MM.1S (cell line): ENCODE measurements around the gene CORO7.
A peak's percentile ranks its signal among the peaks of the same experiment; 100 is the strongest.

ENCODE experiments used
- DNase-seq: peaks from one replicate; pipeline ENCODE4 v3.0.0-alpha.2; 2015
- H2AFZ ChIP-seq: fragments of 300-600 bp; sonication (generic); 2 replicates; pipeline ENCODE4 v1.6.0; 2016; ENCODE audit warnings: antibody characterized with exemption, low read length
- H3F3A ChIP-seq: fragments of 300-600 bp; sonication (generic); 2 replicates; pipeline ENCODE4 v1.6.1; 2016; ENCODE audit warnings: mild to moderate bottlenecking, antibody characterized with exemption, low read length, moderate library complexity, mixed read lengths; ENCODE audit not compliant: insufficient read depth
- H3K27ac ChIP-seq: fragments of 300-600 bp; sonication (generic); 2 replicates; pipeline ENCODE4 v1.5.1; 2016; ENCODE audit warnings: mild to moderate bottlenecking, low read length
- H3K27me3 ChIP-seq: fragments of 300-600 bp; sonication (generic); replicated peaks from 2 replicates; pipeline ENCODE4 v1.6.0; 2016; ENCODE audit warnings: low read length; ENCODE audit not compliant: insufficient read depth
- H3K36me3 ChIP-seq: fragments of 300-600 bp; sonication (generic); replicated peaks from 2 replicates; pipeline ENCODE4 v1.6.1; 2016; ENCODE audit warnings: mild to moderate bottlenecking, low read length, mixed read lengths; ENCODE audit not compliant: insufficient read depth
- H3K4me1 ChIP-seq: fragments of 300-600 bp; sonication (generic); 2 replicates; pipeline ENCODE4 v1.6.1; 2016; ENCODE audit warnings: low read length, mixed read lengths
- H3K4me2 ChIP-seq: fragments of 300-600 bp; sonication (generic); 2 replicates; pipeline ENCODE4 v1.6.0; 2016; ENCODE audit warnings: low read depth, low read length
- H3K4me3 ChIP-seq: fragments of 300-600 bp; sonication (generic); 2 replicates; pipeline ENCODE4 v1.5.1; 2016; ENCODE audit warnings: low read length, mixed read lengths
- H3K79me2 ChIP-seq: fragments of 300-600 bp; sonication (generic); 2 replicates; pipeline ENCODE4 v1.6.1; 2016; ENCODE audit warnings: mixed run types, low read length, mixed read lengths
- H3K9ac ChIP-seq: fragments of 300-600 bp; sonication (generic); 2 replicates; pipeline ENCODE4 v1.6.1; 2016; ENCODE audit warnings: low read length, mixed read lengths
- H3K9me2 ChIP-seq: fragments of 300-600 bp; sonication (generic); replicated peaks from 2 replicates; pipeline ENCODE4 v1.6.1; 2016; ENCODE audit warnings: mild to moderate bottlenecking, low read length, mixed read lengths; ENCODE audit not compliant: insufficient read depth
- H3K9me3 ChIP-seq: fragments of 300-600 bp; sonication (generic); replicated peaks from 2 replicates; pipeline ENCODE4 v1.6.1; 2016; ENCODE audit warnings: mild to moderate bottlenecking, low read length, mixed read lengths; ENCODE audit not compliant: insufficient read depth
- H4K20me1 ChIP-seq: fragments of 300-600 bp; sonication (generic); 2 replicates; pipeline ENCODE4 v1.6.1; 2016; ENCODE audit warnings: mild to moderate bottlenecking, low read length, moderate library complexity, mixed read lengths; ENCODE audit not compliant: insufficient read depth
- EZH2 ChIP-seq: fragments of 300-600 bp; sonication (generic); optimal IDR thresholded peaks from 2 replicates; pipeline ENCODE3; 2017; ENCODE audit warnings: low read depth, mild to moderate bottlenecking, antibody characterized with exemption, low read length, mixed read lengths
- EZH2phosphoT487 ChIP-seq: fragments of 300-600 bp; sonication (generic); IDR thresholded peaks from 2 replicates; pipeline ENCODE4 v1.6.1; 2018; ENCODE audit warnings: antibody characterized with exemption, low read length
- TF ChIP-seq, protein P1 (sequence below): fragments of 300-600 bp; sonication (generic); IDR thresholded peaks from 2 replicates; pipeline ENCODE4 v1.5.1; 2016; ENCODE audit warnings: antibody characterized with exemption, low read length, mixed read lengths

CORO7 gene

DNA sequence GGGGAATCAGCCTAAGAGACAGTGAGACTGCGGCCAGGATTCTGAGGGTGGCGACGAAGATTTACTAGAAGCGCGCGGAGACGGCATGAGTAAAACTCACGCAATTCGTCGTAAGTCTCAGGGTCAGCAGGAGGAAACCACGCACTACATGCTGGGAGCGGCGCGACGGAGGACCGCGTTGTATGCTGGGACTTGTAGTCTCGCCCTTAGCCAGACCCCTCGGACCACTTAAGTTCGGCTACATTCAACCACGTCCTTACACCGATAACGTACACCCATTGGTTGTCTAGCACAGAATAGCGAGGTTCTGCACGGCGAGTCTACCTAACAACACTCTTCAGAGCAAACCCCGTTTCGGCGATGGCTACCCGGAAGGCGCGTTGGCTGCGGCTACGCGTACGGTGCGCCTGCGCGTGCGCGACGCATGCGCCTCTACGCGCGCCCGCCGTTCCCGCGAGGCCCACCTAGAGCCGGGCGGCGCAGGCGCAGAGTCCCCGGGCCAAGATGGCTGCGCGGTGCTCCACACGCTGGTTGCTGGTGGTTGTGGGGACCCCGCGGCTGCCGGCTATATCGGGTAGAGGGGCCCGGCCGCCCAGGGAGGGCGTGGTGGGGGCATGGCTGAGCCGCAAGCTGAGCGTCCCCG lies 9.1 kb upstream of the CORO7 start, which contains the start of gene DNAJA3:
DNAJA3 (plus strand) TSS at position 491 of the 643 bp plus-strand sequence; CDS start at position 505, 14 bp downstream.
- H3K4me2 ChIP-seq, result peak within 1 kb of the TSS; percentile 90
- H3K79me2 ChIP-seq, result peaks cover 47% of the 10 kb centered on the region
- no peaks in the 10 kb centered on the region for H3K27me3 ChIP-seq
- H3K4me1 ChIP-seq, result peaks cover 12% of the 10 kb centered on the region
- H4K20me1 ChIP-seq, result no peaks in the 10 kb centered on the region
- peak; percentile 96 for DNase-seq
- TF ChIP-seq, protein P1, sequence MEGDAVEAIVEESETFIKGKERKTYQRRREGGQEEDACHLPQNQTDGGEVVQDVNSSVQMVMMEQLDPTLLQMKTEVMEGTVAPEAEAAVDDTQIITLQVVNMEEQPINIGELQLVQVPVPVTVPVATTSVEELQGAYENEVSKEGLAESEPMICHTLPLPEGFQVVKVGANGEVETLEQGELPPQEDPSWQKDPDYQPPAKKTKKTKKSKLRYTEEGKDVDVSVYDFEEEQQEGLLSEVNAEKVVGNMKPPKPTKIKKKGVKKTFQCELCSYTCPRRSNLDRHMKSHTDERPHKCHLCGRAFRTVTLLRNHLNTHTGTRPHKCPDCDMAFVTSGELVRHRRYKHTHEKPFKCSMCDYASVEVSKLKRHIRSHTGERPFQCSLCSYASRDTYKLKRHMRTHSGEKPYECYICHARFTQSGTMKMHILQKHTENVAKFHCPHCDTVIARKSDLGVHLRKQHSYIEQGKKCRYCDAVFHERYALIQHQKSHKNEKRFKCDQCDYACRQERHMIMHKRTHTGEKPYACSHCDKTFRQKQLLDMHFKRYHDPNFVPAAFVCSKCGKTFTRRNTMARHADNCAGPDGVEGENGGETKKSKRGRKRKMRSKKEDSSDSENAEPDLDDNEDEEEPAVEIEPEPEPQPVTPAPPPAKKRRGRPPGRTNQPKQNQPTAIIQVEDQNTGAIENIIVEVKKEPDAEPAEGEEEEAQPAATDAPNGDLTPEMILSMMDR, result no peak
- TF ChIP-seq EZH2 (no peak), EZH2phosphoT487 (no peak)
- peak within 1 kb of the TSS; percentile 98 for H2AFZ ChIP-seq
- H3K27ac ChIP-seq, result peak within 1 kb of the TSS; percentile 89
- H3K9me3 ChIP-seq, result no peaks in the 10 kb centered on the region
- H3K4me3 ChIP-seq, result peak within 1 kb of the TSS; percentile 100
- H3K36me3 ChIP-seq, result peaks cover 3% of the 10 kb centered on the region; the same call in 1 of the 2 replicates
- peaks cover 7% of the 10 kb centered on the region; the same call in 1 of the 2 replicates for H3F3A ChIP-seq
- H3K9me2 ChIP-seq, result no peaks in the 10 kb centered on the region
- peak within 1 kb of the TSS; percentile 98 for H3K9ac ChIP-seq

DNA sequence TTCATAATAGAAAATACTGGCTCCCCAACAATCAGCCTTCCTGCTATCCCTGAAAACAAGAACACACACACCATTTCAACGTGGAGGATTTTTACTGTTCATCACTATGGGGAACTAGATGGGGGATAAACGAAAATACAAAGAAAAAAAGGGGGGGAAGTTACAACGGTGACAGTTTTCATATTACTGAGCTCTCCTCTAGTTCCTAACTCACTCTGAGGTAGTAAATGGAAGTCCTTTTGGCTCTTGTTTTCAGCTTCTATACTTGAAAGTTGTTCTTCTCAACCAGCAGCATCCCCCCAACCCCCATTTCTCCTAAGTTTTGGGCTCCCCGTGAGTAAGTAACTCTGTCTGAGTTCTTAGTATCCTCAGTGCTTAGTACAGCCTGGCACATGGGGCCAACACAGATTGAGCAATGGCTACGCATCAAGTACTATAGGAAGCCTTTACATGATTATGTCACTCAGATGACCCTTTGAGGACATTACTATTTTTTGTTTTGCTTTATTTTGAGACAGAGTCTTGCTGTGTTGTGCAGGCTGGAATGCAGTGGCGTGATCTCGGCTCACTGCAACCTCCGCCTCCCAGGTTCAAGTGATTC lies 4.2 kb upstream of the CORO7 start:
- no peak for DNase-seq

DNA sequence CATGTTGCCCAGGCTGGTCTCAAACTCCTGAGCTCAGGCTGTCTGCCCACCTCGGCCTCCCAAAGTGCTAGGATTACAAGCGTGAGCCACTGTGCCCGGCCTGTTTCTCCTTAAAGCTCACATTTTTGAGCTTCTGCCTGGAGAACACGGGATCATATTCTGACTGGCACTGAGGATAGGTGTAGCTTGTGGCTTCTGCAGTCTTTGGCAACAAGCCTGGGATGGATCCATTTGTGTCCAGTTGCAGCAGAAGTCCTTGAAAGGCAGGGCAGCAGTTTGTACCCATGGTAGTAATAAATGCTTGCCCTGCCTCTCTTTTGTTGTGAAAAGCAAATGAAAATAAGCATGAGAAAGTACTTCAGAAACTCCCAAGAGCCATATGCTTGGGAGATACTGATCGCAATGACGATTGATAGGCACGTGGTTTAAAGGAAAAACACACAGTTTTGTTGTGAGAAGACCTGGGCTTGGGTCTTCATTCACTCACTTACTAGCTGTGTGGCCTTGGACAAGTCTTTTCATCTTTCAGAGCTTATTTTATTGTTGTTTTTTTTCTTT lies 3.1 kb upstream of the CORO7 start:
- Histone ChIP-seq H3K9ac (no peak overlapping the region), H3K27me3 (no peaks in the 10 kb centered on the region), H4K20me1 (no peaks in the 10 kb centered on the region), H3K4me2 (no peak overlapping the region), H3K27ac (no peak overlapping the region), H3K9me2 (no peaks in the 10 kb centered on the region), H3K9me3 (no peaks in the 10 kb centered on the region), H3K36me3 (no peaks in the 10 kb centered on the region), H3K4me1 (no peaks in the 10 kb centered on the region; the same call in 1 of the 2 replicates), H3K4me3 (no peak overlapping the region), H3F3A (peaks cover 17% of the 10 kb centered on the region), H2AFZ (no peak overlapping the region), H3K79me2 (peaks cover 19% of the 10 kb centered on the region)
- DNase-seq, result no peak
- TF ChIP-seq EZH2phosphoT487 (no peak), EZH2 (no peak)
- TF ChIP-seq, protein P1, result no peak

More for the DNA sequence above, 4.2 kb upstream of the CORO7 start:
- peaks cover 6% of the 10 kb centered on the region for H3F3A ChIP-seq
- H3K9me3 ChIP-seq, result no peaks in the 10 kb centered on the region
- peaks cover 3% of the 10 kb centered on the region; the same call in 1 of the 2 replicates for H3K4me1 ChIP-seq
- H3K4me2 ChIP-seq, result no peak overlapping the region
- no peak overlapping the region for H3K27ac ChIP-seq
- H4K20me1 ChIP-seq, result no peaks in the 10 kb centered on the region
- H3K36me3 ChIP-seq, result no peaks in the 10 kb centered on the region
- peaks cover 8% of the 10 kb centered on the region for H3K79me2 ChIP-seq
- H3K4me3 ChIP-seq, result no peak overlapping the region
- no peak overlapping the region for H3K9ac ChIP-seq
- H2AFZ ChIP-seq, result no peak overlapping the region
- TF ChIP-seq EZH2phosphoT487, result no peak
- no peaks in the 10 kb centered on the region for H3K27me3 ChIP-seq
- no peaks in the 10 kb centered on the region for H3K9me2 ChIP-seq
